ENCODE measurements around the gene CTSD.

The CTSD gene

GRCh38 chr11:1768141-1768469, 4.4 kb upstream of the CTSD start:
- no peak for DNase-seq

- no peak for DNase-seq
These were observed 3.8 kb upstream of the CTSD start for GRCh38 chr11:1767399-1768140.

- DNase-seq, result no peak
These were observed 3.1 kb upstream of the CTSD start for GRCh38 chr11:1766719-1767398.

- DNase-seq, result no peak
These were observed 2.4 kb upstream of the CTSD start for GRCh38 chr11:1765871-1766718.

- DNase-seq, result no peak
These were observed 361 bp downstream of the CTSD start for GRCh38 chr11:1763336-1763795.

- DNase-seq, result peak; percentile 4
These were observed 1.0 kb downstream of the CTSD start for GRCh38 chr11:1762537-1763302.

GRCh38 chr11:1761857-1762536, 1.7 kb downstream of the CTSD start:
- DNase-seq, result no peak

GRCh38 chr11:1761110-1761856, 2.4 kb downstream of the CTSD start:
- no peak for DNase-seq

GRCh38 chr11:1760351-1761109, 3.2 kb downstream of the CTSD start:
- DNase-seq, result no peak

- no peak for DNase-seq
These were observed 3.9 kb downstream of the CTSD start for GRCh38 chr11:1759851-1760220.

GRCh38 chr11:1759151-1759850, 4.4 kb downstream of the CTSD start:
- no peak for DNase-seq

GRCh38 chr11:1758611-1759150, 5.0 kb downstream of the CTSD start:
- DNase-seq, result no peak

- DNase-seq, result no peak
These were observed 5.7 kb downstream of the CTSD start for GRCh38 chr11:1757861-1758610.

GRCh38 chr11:1756791-1757771, 6.6 kb downstream of the CTSD start:
- DNase-seq, result no peak

GRCh38 chr11:1755692-1756561, 7.8 kb downstream of the CTSD start:
- DNase-seq, result peak; percentile 70

- no peak for DNase-seq
These were observed 8.4 kb downstream of the CTSD start for GRCh38 chr11:1755344-1755691.

Data from DMS79 treated with DMSO at 0.1 percent for 48 hours (cell line).